HG02870 (cell line): Measurements from ENCODE around the gene RBKS.
"Not testable (repeated sequence)": the region's sequence is repeated elsewhere in the genome, so short reads cannot be mapped to it uniquely, and the experiment has no call there.

Experiments used
- ATAC-seq: cut with Tn5 transposase; IDR thresholded peaks from one replicate; pipeline ENCODE4 v1.9.1; 2021; ENCODE audit warnings: mild to moderate bottlenecking, moderate library complexity; ENCODE audit not compliant: unreplicated experiment

RBKS gene

DNA sequence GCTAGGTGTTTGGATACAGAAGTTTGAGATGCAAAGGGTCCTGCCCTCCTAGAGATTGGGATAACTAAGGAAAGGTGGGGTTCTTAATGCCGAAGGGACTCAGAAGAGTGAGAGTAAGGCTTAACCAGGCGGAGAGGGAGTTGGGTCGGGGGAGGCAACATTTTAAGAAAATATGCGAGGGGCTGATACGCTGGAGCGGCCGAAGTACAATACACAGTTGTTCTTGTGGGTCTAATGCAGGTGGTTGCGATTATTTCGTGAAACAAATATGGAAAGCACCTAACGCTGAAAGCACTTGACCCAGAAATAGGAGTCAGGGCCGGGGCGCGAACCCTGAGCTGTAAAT lies 119.0 kb downstream of the RBKS start:
- ATAC-seq, result peak; percentile 6

DNA sequence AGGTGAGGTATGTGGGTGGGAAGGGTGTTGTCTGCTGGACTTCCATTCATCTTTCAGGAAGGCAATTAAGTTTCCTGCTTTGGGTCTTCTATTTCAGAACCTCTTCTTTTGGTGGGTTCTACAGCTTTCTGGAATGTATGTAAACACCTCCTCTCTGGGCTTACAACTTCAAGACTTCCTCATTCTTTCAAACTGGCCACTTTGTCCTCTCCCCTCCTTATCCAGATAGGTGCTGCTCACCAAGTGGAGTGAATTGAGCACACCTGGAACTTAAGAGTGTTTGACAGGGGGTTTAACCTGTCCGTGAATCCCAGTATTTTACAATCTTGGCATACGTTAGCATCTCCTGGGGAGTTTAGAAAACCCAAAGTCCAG lies 123.9 kb downstream of the RBKS start:
- no peak for ATAC-seq

DNA sequence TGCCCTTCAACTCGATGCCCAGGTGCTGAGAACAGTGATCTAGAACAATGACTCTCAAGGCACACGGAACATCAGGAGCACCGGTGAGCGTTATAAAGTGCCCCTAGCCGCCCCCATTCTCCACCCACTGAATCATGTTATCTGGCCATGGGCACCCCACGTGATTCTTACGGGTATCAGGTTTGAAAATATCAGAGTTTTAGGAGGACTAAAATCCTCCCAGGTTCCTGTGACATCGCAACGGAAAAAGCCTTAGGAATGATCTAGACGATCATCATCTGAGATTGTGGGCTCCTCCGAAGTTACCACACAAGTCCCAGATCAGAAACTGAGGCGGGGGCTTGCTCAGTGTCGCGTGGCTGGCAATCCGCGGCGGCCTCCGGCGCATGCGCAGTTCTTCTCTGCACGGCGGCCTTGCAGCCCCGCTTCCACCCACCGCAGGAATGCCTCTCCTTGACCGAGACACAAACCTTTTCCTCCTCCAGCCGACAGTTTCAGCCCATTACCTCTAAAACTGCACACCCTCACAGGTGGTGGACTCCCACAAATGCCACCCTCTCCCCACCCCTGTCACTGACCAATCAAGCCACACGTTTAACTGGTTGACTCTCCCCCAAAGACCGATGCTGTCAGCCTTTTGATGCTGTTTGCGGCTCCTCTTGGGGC lies 124.4 kb downstream of the RBKS start:
- ATAC-seq, result no peak

DNA sequence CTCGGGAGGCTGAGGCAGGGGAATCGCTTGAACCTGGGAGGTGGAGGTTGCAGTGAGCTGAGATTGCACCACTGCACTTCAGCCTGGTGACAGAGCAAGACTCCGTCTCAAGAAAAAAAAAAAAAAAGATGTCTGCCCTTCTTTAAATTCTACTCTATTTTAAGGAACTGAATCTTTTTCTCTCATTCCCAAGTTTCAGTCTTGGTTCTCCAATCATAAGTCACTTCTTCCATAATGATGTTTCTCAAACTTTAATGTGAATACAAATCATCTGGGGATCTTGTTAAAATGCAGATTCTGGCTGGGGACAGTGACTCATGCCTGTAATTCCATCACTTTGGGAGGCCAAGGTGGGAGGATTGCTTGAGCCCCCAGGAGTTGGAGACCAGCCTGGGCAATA lies 125.7 kb downstream of the RBKS start:
- ATAC-seq, result not testable (repeated sequence)

DNA sequence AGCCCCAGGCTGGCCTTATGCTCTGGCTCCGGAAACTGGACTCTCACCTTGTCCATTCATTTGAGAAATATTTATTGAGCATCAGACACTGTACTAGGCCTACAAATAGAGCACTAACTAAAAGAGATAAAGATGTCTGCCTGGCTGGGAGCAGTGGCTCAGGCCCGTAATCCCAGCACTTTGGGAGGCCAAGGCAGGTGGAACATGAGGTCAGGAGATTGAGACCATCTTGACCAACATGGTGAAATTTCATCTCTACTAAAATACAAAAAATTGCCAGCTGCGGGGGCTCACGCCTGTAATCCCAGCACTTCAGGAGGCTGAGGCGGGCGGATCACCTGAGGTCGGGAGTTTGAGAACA lies 126.3 kb downstream of the RBKS start:
- ATAC-seq, result no peak

DNA sequence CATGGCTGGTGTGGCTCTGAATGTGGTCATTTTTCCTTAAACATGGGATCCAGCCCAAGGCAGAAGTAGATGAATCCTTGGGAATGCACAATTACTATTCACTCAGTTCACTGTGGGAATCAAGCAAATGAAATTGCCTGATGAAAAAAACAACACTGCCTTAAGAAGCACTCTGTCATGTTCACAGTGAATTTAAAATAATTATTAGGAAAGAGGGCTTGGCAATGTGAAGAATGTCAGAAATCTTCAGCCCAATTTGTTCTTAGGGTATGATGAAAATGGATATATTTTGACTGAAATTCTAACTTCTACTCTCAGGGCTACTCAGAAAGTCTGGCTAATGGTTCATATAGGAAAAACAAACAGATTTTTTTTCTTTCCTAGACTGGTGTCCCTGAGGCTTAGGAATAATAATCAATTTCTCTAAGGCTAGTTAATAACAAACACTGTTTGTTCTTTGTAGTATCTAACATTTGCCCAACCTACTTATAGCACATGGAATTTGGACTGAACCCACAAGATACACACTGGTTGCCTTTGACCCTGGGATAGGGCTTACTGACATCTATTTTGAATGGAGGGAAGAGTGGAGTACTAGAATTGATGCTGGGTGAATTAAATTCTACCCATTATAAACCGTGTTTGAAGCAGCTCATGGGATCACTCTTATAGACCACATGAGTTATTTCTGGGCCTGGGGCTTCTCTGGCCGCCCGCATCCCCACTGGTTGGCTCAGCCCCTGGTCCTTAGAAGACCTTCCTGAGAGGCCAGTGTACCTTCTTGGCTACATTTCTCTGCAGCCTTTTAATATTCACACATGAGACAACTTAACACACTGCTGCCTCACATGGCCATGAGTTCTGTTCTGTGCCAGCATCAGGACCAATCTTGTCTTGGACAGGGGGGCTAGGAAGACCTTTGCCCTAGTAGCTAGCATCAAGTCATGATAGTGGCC lies 127.0 kb downstream of the RBKS start:
- ATAC-seq, result no peak

DNA sequence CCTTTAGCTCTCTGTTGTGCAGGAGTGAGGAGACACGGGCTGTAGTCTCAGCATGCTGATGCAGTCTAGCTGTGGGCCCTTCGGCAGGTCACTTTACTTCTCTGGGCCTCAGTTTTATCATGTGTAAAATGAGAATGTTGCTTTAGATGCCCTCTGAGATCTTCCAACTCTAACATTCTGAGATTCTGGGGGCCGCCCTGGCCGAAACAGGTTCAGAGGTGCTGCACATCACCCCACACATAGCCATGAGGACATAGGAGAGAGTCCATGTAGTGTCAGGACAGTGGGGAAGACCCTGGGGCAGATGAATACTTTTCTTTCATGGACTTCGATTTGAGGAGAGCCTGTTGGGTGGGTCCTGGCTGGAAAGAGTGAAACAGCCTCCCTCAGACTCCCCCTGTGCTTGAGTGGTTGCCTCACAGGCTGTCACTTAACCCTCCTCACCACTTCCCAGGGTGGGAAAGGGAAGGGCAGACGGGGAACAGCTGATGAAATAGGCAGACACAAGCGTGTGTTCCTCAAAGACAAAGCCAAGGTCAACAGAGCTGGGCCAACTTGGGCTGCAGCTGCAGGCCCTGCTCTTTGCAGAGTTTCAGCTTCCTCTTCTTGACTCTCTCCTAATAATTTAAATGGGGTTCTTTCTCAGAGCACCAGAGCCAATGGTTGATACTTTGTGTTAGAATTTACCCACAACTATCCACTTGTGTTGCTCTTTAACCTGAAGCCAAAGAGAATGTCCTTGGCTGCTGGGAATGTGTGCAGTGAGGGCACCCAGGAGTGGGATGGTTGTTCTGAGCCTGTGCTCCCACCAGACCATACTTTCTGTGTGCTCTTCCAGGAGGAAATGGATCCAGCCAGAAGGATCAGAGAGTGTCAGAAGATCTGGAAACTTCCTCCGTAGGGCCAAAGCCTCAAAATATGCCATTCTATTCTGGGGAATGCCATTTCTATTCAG lies 133.4 kb downstream of the RBKS start:
- no peak for ATAC-seq

DNA sequence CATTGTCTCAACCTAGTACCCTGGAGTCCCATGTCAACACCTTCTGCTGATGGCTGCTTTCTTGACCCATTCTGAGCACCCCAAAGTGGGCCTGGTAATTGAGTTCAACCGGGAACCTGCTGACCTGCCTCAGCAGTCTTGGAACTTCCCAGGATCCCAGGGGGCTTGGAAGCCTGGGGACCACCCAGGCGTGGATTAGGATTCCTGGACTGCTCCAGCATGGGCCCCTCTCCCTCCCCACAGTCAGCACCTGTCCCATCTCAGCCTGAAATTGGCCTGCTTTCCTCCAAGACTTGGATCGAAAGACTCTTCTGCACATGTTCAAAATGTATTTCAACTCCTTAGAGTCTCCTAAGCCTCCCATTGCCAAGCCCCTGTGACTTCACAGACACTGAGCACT lies 134.1 kb downstream of the RBKS start:
- ATAC-seq, result no peak

DNA sequence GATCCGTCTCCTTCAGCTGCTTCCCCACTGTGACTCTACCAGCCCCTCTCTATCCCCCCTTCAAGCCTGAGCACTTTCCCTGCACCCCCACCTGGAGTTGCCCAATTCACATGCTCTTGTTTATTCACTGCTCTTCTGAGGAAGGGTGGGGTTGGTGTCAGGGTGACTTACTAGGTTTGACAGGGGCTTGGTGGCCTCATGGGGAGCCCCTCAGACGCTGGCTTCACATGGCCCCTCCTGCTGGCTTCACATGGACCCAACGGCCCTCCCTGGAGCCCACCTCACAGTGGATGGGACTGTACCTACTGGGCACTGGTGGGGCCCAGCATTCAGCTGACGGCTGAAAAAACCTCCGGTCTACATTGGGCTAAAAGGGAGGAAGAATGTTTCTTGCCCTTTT lies 135.4 kb downstream of the RBKS start:
- ATAC-seq, result no peak

DNA sequence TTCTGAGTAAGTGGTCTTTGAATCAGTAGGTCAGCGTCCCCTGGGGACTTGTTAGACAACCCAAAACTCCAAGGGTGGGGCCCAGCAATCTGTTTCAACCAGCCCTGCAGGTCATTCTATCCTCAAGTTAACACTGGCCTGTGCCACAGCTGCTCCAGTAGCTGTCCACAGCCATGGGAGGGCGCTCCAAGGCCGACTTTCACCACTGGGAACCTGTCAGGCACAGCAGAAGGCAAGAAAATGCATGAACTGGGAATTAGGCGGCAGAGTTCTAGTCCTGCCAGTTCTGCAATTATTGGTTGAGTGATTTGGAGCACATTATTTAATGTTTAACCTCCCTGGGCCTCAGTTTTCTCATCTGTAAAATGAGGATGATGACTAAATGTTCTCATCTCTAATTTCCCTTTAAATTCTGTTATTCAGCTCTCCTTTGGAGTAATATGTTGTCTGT lies 136.0 kb downstream of the RBKS start:
- no peak for ATAC-seq

DNA sequence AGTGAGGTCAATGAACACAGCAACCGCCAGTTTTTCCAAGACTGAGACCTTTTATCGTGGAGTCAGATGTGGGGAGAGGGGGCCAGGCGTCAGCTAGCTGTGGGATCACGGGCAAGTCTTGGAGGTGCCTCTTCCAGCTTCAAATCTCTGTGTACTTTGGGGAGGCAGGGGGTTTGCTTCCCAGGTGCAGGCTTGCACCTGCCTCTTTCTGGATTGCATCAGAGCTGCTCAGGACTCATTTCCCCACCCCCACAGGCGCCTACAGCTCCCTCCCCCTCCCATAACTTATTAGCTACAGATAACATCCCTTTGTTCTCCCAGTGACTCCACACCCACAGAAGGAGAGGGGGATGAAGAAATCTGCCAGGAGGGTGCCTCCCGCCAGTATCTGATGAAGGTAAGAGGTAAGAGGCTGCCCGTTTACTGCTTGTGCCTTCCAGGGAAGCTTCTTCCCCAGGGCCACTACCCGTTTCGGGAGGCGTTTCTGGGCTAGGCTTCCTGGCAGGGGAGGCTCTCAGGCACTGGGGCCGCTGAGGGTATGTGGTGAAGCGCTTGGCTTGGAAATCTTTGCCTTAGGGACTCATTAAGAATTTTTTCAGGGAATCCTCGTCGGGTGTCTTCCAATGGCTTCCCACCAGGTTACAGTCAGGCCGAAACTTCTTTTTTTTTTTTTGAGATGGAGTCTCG lies 137.5 kb downstream of the RBKS start:
- no peak for ATAC-seq

DNA sequence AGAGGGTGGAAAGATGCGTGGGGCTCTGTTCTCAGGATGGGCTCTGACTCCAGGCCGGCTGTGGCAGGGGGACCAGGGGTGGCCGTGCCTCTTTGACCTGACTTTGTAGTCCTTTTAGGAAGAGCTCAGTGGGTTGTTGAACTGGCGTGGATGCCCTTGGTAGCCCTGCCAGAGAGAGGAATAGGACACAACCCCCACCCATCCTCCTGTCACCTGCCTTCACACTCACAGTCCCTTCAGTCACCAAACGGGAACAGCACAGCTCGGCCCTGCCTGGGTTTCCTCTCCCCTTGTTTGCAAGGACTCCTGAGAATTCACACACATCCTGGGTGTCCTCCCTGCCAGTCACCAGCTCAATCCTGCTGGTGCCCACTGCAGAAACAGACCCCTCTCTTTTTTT lies 138.8 kb downstream of the RBKS start:
- ATAC-seq, result no peak

DNA sequence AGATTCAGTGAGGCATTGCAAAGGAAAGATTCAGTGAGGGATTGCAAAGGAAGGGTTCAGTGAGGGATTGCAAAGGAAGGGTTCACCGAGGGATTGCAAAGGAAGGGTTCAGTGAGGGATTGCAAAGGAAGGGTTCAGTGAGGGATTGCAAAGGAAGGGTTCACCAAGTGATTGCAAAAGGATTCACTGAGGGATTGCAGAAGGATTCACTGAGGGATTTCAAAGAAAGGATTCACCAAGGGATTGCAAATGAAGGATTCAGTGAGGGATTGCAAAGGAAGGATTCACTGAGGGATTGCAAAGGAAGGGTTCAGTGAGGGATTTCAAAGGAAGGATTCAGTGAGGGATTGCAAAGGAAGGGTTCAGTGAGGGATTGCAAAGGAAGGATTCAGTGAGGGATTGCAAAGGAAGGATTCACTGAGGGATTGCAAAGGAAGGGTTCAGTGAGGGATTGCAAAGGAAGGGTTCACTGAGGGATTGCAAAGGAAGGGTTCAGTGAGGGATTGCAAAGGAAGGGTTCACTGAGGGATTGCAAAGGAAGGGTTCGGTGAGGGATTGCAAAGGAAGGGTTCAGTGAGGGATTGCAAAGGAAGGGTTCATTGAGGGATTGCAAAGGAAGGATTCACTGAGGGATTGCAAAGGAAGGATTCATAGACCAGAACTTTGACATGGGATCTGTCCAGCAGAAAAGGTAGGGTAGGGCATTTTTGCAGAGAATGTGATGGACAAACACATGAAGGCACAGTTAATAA lies 141.2 kb downstream of the RBKS start:
- ATAC-seq, result not testable (repeated sequence)

DNA sequence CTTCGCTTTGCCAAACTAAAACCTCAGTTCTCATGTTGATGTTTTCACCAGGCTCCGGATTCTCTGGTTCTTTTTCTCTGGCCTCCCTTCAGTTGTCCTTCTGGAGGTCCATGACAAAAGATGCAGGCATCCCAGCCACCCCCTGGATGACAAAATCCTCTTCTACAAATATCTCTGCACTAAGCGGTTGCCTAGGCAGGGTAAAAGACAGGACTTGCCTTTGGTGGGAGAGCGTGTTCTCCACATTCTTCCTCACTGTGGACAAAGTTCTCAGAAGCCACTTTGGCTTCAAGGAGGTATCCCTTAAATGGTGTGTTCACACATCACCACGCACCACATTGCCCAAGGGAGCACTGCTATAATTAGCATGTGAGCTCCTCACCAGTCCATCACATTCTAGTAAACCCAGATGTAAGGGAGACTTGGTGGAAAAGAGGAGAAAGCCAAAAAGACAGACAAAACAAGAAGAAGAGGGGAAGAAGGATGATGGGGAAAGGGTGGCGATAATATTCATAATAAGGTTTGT lies 142.3 kb downstream of the RBKS start:
- ATAC-seq, result no peak

DNA sequence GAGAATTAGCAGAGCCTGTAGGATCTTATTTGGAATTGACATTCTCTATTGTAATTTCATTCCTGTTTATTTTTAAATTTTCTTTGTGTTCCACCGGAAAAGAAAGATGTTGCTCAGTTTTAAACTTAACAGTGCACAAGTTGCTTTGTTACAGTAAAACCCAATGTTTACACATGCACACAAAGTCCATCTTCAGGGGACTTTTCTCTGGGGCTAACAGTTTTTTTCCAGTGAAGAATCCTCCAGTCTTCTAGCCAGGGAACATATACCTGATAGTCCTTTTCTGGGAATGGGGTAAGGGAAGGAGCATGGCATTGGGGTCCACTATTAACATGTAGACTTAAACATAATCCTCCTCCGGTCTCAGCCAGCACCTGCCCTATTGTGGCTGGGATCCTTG lies 143.9 kb downstream of the RBKS start:
- no peak for ATAC-seq

DNA sequence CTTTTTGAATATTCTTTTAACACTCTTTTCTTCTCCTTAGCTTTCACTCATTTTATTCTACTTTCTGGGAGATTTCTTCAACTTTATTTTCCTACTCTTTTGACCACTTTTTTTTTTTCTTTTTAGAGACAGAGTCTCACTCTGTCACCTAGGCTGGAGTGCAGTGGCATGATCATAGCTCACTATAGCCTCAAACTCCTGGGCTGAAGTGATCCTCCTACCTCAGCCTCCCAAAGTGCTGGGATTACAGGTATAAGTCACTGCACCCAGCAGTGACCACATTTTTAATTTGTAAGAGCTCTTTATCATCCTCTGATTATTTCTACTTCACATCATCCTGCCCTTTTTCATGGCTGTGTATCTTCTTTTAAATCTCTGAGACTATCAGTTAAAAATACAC lies 144.7 kb downstream of the RBKS start:
- ATAC-seq, result not testable (repeated sequence)

DNA sequence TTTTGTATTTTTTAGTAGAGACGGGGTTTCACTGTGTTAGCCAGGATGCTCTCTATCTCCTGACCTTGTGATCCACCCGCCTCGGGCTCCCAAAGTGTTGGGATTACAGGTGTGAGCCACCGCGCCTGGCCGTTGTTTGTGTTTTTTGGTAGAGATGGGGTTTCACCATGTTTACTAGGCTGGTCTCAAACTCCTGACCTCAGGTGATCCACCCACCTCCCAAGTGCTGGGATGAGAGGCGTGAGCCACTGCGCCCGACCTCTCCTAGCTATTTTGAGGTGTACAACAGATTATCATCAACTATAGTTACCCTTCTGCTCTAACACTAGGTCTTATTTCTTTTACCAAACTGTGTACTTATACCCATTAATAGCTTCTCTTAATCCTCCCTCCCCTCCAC lies 147.6 kb downstream of the RBKS start:
- no peak for ATAC-seq

DNA sequence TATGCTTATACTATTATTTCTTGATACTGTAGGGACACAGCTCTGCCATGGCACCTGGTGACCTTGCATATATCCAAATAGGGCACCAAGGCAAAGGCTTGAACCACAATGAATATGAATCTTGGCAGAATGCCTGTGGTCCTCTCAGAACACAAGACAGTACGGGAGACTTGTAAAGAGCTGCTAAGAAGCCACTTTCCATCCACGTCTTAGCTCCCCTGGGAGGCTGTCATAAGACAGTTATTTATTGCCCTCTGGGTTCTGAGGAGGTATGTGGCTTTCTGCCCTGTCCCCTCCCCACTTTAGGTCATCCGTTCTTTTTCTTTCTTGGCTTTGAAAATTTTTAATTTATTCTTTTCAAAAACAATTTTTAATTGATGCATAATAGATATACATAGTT lies 148.5 kb downstream of the RBKS start:
- ATAC-seq, result no peak

DNA sequence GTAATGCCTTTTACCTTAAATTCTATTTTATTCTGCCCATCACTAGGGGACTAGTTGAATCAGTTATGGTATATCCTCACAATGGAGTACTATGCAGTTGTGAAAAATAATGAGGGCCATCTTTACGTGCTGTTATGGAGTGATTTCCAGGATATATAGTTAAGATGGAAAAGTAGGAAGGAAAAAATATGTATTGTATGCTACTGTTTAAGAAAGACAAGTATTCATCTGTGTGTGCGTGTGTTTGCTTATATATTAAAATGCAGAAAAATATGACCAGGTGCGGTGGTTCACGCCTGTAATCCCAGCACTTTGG lies 151.2 kb downstream of the RBKS start:
- ATAC-seq, result no peak
